Frontal cortex (tissue), 4 donors: ENCODE results near the gene PRDM15. TPM values are rescaled to one million over a fixed set of nuclear protein-coding genes. Genes with fewer than 3 reads are reported as not detected.

Experiments used
- DNase-seq, 2 donors: peaks; one replicate each; pipeline ENCODE4 v3.0.0; 2012; ENCODE audit warnings: low spot score in 2 of 2
- FAIRE-seq: peaks from 2 replicates; lab custom pipeline; 2012; peaks lifted over from hg19 to GRCh38; lab: Jason Lieb, UNC
- total RNA-seq: library from RNA; depleted of rRNA; stranded (reverse); fragments of >200 nt; gene quantifications from one replicate; pipeline ENCODE4 v1.2.3, GENCODE V29; 2014
- donor health status: control.
- donor health status: control.
- donor health status: control.

The PRDM15 gene
- total RNA-seq, 1 donor from 2014 or later, result 6.9 TPM

- FAIRE-seq (no peak), DNase-seq (no peak)
These were observed 11.8 kb downstream of the PRDM15 start for GRCh38 chr21:41867313-41867712.

GRCh38 chr21:41866274-41866809, 12.8 kb downstream of the PRDM15 start:
- no peak for DNase-seq
- FAIRE-seq, result no peak

GRCh38 chr21:41865002-41865777, 14.0 kb downstream of the PRDM15 start:
- FAIRE-seq (no peak), DNase-seq (no peak)

GRCh38 chr21:41864311-41865001, 14.7 kb downstream of the PRDM15 start:
- DNase-seq (no peak), FAIRE-seq (no peak)

GRCh38 chr21:41863439-41863740, 15.8 kb downstream of the PRDM15 start:
- FAIRE-seq (no peak), DNase-seq (no peak)

DNA sequence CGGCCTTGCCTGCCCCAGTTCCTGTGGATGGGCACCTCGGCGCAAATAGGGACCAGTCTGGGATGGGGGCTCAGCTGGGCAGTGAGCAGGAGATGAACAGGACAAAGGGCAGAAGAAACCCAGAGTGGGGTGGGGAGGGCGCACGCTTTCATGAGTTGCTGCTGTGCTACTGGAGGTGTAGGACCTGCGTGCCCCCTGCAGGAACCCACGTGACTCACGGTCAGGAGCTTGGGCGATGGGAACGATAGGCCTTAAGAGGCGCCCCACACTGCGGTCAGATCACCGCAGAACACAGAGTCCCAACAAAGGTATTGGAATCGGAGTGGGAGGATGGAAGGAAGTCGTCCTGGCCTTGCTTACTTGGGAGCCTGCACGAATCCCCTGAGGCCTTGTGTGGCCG, 17.2 kb downstream of the PRDM15 start:
- no peak for DNase-seq
- no peak for FAIRE-seq

- DNase-seq (no peak), FAIRE-seq (no peak)
These were observed 17.9 kb downstream of the PRDM15 start for GRCh38 chr21:41861255-41861654.

GRCh38 chr21:41859297-41859980, 19.7 kb downstream of the PRDM15 start:
- DNase-seq (no peak), FAIRE-seq (no peak)

GRCh38 chr21:41858466-41859296, 20.5 kb downstream of the PRDM15 start:
- DNase-seq (no peak), FAIRE-seq (no peak)

DNA sequence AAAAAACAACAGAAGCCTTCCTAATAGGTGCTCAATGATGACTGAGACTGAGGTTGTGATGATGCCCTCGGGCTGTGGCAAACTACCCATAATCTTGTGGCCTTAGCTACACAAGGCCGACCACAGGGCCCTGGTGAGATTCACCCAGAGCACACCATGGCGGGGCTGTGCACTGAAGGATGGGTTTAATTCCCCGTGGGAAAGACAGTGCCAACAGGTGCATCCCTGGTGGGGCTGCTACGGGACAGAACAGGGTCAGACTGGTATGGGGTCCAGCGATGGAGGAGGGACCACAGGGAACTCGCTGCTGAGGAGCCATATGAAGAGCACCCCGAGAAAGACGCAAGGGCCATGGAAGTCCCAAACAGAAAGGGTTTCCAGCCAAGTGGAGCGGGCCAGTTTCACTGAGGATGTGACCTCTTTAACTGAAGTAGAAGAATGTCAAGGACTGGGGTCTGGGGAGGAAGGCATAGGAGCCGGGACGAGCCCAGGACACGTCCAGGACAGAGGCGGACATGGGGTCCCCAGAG, 21.3 kb downstream of the PRDM15 start:
- DNase-seq, result no peak
- FAIRE-seq, result no peak

- FAIRE-seq (no peak), DNase-seq (no peak)
These were observed 22.6 kb downstream of the PRDM15 start for GRCh38 chr21:41856572-41856971.

DNA sequence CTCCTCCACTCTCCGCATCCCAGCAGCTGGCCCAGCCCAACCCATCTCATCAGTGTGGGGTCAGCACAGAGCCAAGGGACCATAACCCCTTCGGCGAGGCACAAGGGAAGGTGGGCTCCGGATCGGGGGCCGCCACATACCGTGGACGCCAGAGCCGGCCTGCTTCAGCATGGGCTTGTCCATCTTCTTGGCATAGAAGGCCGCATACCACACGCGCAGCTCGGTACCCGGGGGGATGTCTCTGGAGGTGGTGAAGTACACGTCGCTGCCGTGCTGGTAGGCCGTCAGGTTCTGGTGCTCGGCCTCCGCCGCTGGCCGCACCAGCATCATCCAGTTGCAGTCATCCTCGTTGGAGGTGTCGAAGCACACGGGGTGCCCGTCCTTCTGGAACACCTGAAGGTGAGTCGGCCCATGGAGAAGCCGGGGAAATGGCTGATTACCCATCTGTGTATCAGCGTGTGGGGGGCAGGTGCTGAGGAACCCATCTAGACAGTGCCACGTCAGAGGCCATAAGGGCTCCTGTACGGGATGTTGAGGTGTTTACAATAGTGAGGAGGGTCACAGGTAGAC, 24.6 kb downstream of the PRDM15 start:
- DNase-seq (no peak), FAIRE-seq (no peak)

DNA sequence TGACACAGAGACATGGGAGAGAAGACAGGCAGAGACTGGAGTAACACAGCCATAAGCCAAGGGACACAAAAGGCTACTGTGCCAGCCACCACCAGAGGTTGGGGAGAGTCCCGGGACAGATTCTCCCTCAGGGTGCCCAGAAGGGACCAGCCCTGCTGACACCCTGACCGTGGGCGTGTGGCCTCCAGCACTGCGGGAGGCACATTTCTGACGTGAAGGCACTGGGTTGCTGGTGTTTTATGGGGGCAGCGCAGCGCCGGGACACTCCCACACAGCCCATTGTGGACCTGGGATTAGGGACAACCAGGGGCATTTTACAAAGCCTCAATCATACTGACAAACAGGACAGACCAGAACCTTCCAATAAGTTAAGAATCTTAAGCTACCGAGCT, 26.2 kb downstream of the PRDM15 start:
- DNase-seq (no peak), FAIRE-seq (no peak)

- DNase-seq, result no peak
- FAIRE-seq, result no peak
These were observed 26.8 kb downstream of the PRDM15 start for GRCh38 chr21:41852151-41852928.

DNA sequence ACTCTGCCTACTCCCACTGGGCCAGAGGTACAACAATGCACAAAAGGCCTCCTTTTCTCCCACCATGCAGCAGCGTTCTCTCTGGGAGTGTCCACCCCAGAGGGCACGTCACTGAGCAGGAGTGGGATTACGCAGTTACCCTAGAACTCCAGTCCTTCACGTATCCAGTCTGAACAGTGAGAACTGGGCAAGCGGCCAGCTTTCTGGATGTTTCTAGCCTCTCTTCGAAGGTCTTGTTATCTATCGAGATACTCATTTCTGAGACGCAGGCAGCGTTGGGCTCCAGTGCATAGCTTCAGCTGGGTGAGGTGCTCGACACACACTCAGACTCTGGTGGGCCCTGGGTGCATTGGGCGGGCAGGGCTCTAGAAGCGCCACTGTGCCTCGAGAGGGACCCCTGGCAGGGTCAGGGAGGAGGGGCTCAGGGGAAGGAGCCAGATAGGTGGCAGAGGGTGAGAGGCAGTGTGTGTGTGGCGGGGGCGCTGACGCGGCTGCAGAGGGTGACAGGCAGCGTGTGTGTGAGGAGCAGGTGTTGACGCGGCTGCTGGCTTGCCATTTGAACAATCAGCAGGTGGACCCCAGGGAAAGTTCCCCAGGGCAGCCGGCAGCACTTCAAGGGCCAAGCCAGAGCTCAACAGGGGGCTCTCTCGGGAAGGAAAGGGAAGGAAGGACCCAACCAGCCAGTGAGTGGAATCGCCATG, 27.9 kb downstream of the PRDM15 start:
- FAIRE-seq (no peak), DNase-seq (no peak)

- FAIRE-seq (no peak), DNase-seq (no peak)
These were observed 29.1 kb downstream of the PRDM15 start for GRCh38 chr21:41850085-41850484.

GRCh38 chr21:41848958-41849580, 30.1 kb downstream of the PRDM15 start:
- DNase-seq (no peak), FAIRE-seq (no peak)

DNA sequence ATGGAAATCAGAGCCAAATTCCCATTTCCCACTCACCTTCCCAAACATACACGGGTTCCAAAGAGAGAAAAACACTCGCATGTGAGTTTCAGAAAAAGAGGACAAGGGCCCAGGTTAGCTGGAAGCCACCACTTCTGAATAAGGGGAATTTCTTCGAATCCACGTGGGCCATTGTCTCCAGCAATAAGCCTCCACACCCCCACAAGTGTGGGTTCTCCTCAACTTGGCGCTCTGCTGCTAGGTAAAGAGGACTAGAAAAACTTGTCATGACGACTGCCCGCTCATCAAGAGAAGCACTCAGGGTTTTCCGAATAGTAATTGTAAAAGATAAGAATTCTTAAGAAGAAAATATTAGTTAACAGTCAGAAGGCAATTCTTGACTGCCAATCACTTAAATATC, 30.6 kb downstream of the PRDM15 start:
- DNase-seq, result no peak
- no peak for FAIRE-seq
